GM12878 (cell line): ENCODE measurements around the gene AGPAT4. TPM values are rescaled to one million over a fixed set of nuclear protein-coding genes. Genes with fewer than 3 reads are reported as not detected.

Experiments
- ATAC-seq: fragments of 200-7000 bp; cut with Tn5 transposase; 3 replicates; pipeline ENCODE4 v1.9.1; 2020; ENCODE audit warnings: mild to moderate bottlenecking, moderate library complexity
- BruUV-seq: library from RNA; stranded (reverse); fragments of 400-500 nt; replicated peaks from 2 replicates; lab custom pipeline; 2021; lab: Mats Ljungman, UMichigan
- CTCF ChIA-PET: fragments of 300-600 bp; sonication (Branson Sonifier 250); formaldehyde crosslinking; extraction: SDS; loops from one replicate; lab custom pipeline; 2021; ENCODE audit warnings: inconsistent platforms; lab: Yijun Ruan, JAX
- POLR2A ChIA-PET: fragments of 350-600 bp; formaldehyde crosslinking; extraction: SDS; loops from one replicate; lab custom pipeline; 2021; ENCODE audit warnings: inconsistent platforms; lab: Charles Lee
- RAD21 ChIA-PET: fragments of 300-600 bp; sonication (Branson Sonifier 250); formaldehyde crosslinking; loops from one replicate; lab custom pipeline; 2023; ENCODE audit warnings: antibody characterized with exemption; ENCODE audit not compliant: unreplicated experiment; lab: Charles Lee
- SMC1A ChIA-PET: fragments of 300-600 bp; sonication (Branson Sonifier 250); formaldehyde crosslinking; loops from one replicate; lab custom pipeline; 2023; ENCODE audit not compliant: unreplicated experiment, uncharacterized antibody; lab: Charles Lee
- DNase-seq: peaks from one replicate; pipeline ENCODE4 v3.0.0-alpha.2; 2011; ENCODE audit warnings: low read depth, low spot score
- FAIRE-seq: peaks from 3 replicates; lab custom pipeline; 2011; peaks lifted over from hg19 to GRCh38; lab: Jason Lieb, UNC
- H2AFZ ChIP-seq: 2 replicates; pipeline ENCODE4 v1.6.0; 2011; ENCODE audit warnings: low read depth, low read length, control low read depth; ENCODE audit not compliant: control insufficient read depth
- H3K27ac ChIP-seq: 2 replicates; pipeline ENCODE4 v1.5.1; 2011; ENCODE audit warnings: control low read depth; ENCODE audit not compliant: control insufficient read depth, insufficient read depth
- H3K27me3 ChIP-seq, 2 experiments: replicated peaks in 1 of 2; 2 replicates each; pipeline versions ENCODE4 v1.6.0 to v1.6.1; 2011; ENCODE audit warnings: low read length in 1 of 2; ENCODE audit not compliant: control insufficient read depth in 2 of 2, insufficient read depth in 2 of 2
- H3K36me3 ChIP-seq, 2 experiments: 2 replicates each; pipeline ENCODE4 v1.5.1; 2011; ENCODE audit warnings: low read length in 1 of 2; ENCODE audit not compliant: control insufficient read depth in 2 of 2, insufficient read depth in 2 of 2
- H3K4me1 ChIP-seq: 2 replicates; pipeline ENCODE4 v1.6.1; 2011; ENCODE audit warnings: mild to moderate bottlenecking, low read length, moderate library complexity, mixed read lengths; ENCODE audit not compliant: control insufficient read depth, insufficient read depth
- H3K4me2 ChIP-seq: 2 replicates; pipeline ENCODE4 v1.6.0; 2011; ENCODE audit warnings: control low read depth; ENCODE audit not compliant: control insufficient read depth, insufficient read depth
- H3K4me3 ChIP-seq: fragments of 200-600 bp; sonication (generic); 2 replicates; pipeline ENCODE4 v1.5.1; 2016
- H3K79me2 ChIP-seq: 2 replicates; pipeline ENCODE4 v1.6.0; 2011; ENCODE audit warnings: low read length; ENCODE audit not compliant: control insufficient read depth, insufficient read depth
- H3K9ac ChIP-seq: 2 replicates; pipeline ENCODE4 v1.8.0; 2011; ENCODE audit warnings: low read length, control low read depth, mixed read lengths; ENCODE audit not compliant: control insufficient read depth, insufficient read depth
- H3K9me3 ChIP-seq: replicated peaks from 3 replicates; pipeline ENCODE4 v1.5.1; 2011; ENCODE audit warnings: mild to moderate bottlenecking, low read length; ENCODE audit not compliant: control insufficient read depth, insufficient read depth
- H4K20me1 ChIP-seq: 2 replicates; pipeline ENCODE4 v1.6.0; 2011; ENCODE audit not compliant: control insufficient read depth, insufficient read depth
- CEBPB ChIP-seq, 2 experiments: fragments of 150-350 bp in 1 of 2; IDR thresholded peaks; 2 replicates each; pipeline ENCODE4 v1.6.1; 2012 to 2014; ENCODE audit warnings: low read depth in 2 of 2, low read length in 2 of 2, borderline replicate concordance in 1 of 2, inconsistent platforms in 1 of 2
- CTCF ChIP-seq, 3 experiments: IDR thresholded peaks in 2 of 3; conservative IDR thresholded peaks in 1 of 3; 2 replicates each; pipeline ENCODE4 v1.5.1; 2011; ENCODE audit warnings: low read depth in 3 of 3, low read length in 3 of 3, mild to moderate bottlenecking in 3 of 3, control low read depth in 2 of 3, moderate library complexity in 2 of 3, inconsistent platforms in 1 of 3, mixed read lengths in 1 of 3; ENCODE audit not compliant: control insufficient read depth in 2 of 3, insufficient read depth in 1 of 3; ENCODE audit errors: extremely low read depth in 1 of 3
- EGR1 ChIP-seq, 2 experiments: IDR thresholded peaks; 1 replicate in 1 of 2; 2 replicates in 1 of 2; pipeline ENCODE4 v1.6.1; 2011 to 2012; ENCODE audit warnings: low read depth in 2 of 2, low read length in 2 of 2, borderline replicate concordance in 1 of 2, mild to moderate bottlenecking in 1 of 2, moderate library complexity in 1 of 2
- IRF5 ChIP-seq: fragments of 450-650 bp; IDR thresholded peaks from 2 replicates; pipeline ENCODE4 v1.6.1; 2017; ENCODE audit warnings: borderline replicate concordance
- MXI1 ChIP-seq: fragments of 150-350 bp; IDR thresholded peaks from 2 replicates; pipeline ENCODE4 v1.6.1; 2011; ENCODE audit warnings: low read depth, mild to moderate bottlenecking, inconsistent platforms, low read length, improper control_type of control experiment
- MYC ChIP-seq: IDR thresholded peaks from 2 replicates; pipeline ENCODE4 v1.6.1; 2011; ENCODE audit warnings: mild to moderate bottlenecking, low read length, moderate library complexity, inconsistent platforms; ENCODE audit not compliant: insufficient read depth, insufficient replicate concordance, insufficient read length, severe bottlenecking
- POLR2AphosphoS5 ChIP-seq: IDR thresholded peaks from 2 replicates; pipeline ENCODE4 v1.6.1; 2011; ENCODE audit warnings: mild to moderate bottlenecking, low read length, inconsistent platforms
- RB1 ChIP-seq: fragments of 450-650 bp; formaldehyde crosslinking; IDR thresholded peaks from 2 replicates; pipeline ENCODE4 v1.6.1; 2017; ENCODE audit warnings: mild to moderate bottlenecking, borderline replicate concordance
- RCOR1 ChIP-seq: conservative IDR thresholded peaks from 2 replicates; pipeline ENCODE4 v1.6.1; 2012; ENCODE audit warnings: low read depth, low read length, improper control_type of control experiment
- SMAD1 ChIP-seq: fragments of 450-650 bp; IDR thresholded peaks from 2 replicates; pipeline ENCODE4 v1.6.1; 2018; ENCODE audit warnings: mild to moderate bottlenecking, low read depth; ENCODE audit not compliant: partially characterized antibody
- SUPT20H ChIP-seq: IDR thresholded peaks from 2 replicates; pipeline ENCODE4 v1.6.1; 2011; ENCODE audit warnings: low read depth, mild to moderate bottlenecking, low read length, moderate library complexity, borderline replicate concordance; ENCODE audit not compliant: control insufficient read depth
- TARDBP ChIP-seq: IDR thresholded peaks from 2 replicates; pipeline ENCODE4 v1.6.1; 2016; ENCODE audit warnings: borderline replicate concordance
- TCF12 ChIP-seq: IDR thresholded peaks from 2 replicates; pipeline ENCODE4 v1.6.1; 2011; ENCODE audit warnings: low read depth, mild to moderate bottlenecking, low read length
- ZNF24 ChIP-seq: fragments of 450-650 bp; IDR thresholded peaks from 2 replicates; pipeline ENCODE4 v1.6.1; 2017; ENCODE audit warnings: antibody characterized with exemption, mild to moderate bottlenecking
- ZZZ3 ChIP-seq: IDR thresholded peaks from 2 replicates; pipeline ENCODE4 v1.6.1; 2011; ENCODE audit warnings: low read depth; ENCODE audit not compliant: control insufficient read depth, insufficient read length
- WGBS: methylation state at CpG from one replicate; pipeline ENCODE4 v1.1.6; 2016; ENCODE audit warnings: low lambda C conversion rate; ENCODE audit not compliant: insufficient replicate concordance, insufficient coverage; ENCODE audit errors: missing lambda C conversion rate; 5-methylcytosine and 5-hydroxymethylcytosine counted together
- in situ Hi-C: fragments of 300-500 bp; cut with MboI; formaldehyde crosslinking; loops from 9 replicates; pipeline ENCODE4 v1.14.3; 2018; ENCODE audit warnings: mixed read lengths
- intact Hi-C: fragments of 100-400 bp; cut with micrococcal nuclease; formaldehyde crosslinking; loops from one replicate; pipeline ENCODE4 v1.14.2; 2022; ENCODE audit not compliant: unreplicated experiment
- polyA plus RNA-seq, 11 experiments: library from polyadenylated mRNA; depleted of rRNA in 4 of 11; unstranded in 6 of 11; stranded (reverse) in 5 of 11; fragments of >200 nt; fragmentation: Nextera tagmentation in 4 of 11; fragmentation: Illumina TruSeq in 1 of 11; extraction: Ambion mirVana in 4 of 11; extraction: Trizol in 1 of 11; gene quantifications; 1 replicate in 1 of 11; 2 replicates in 10 of 11; pipeline versions ENCODE4 v1.2.1 to v1.2.3, GENCODE V29; 2011 to 2016; ENCODE audit warnings: inconsistent platforms in 2 of 11, missing spikeins in 2 of 11, low read depth in 1 of 11
- total RNA-seq, 4 experiments: library from RNA; depleted of rRNA in 3 of 4; stranded (reverse); fragments of >200 nt in 3 of 4; fragmentation: Illumina TruSeq in 1 of 4; extraction: Trizol in 1 of 4; gene quantifications; 2 replicates each; pipeline versions ENCODE4 v1.2.1 to v1.2.3, GENCODE V29; 2013 to 2021

The AGPAT4 gene
- total and polyA plus RNA-seq, 10 of the 15 experiments (the other 5 are each of a cell fraction or from before 2014, with no cell fraction given), result 0.34 to 2.2 (median 1.3) TPM

- Histone ChIP-seq H2AFZ (no peak overlapping the region), H3K4me2 (no peak overlapping the region), H3K4me1 (no peaks in the 10 kb centered on the region), H3K9ac (no peak overlapping the region), H3K27ac (no peak overlapping the region), H3K79me2 (no peaks in the 10 kb centered on the region), H3K4me3 (no peak overlapping the region), H3K9me3 (no peaks in the 10 kb centered on the region), H3K36me3 (no peaks in the 10 kb centered on the region), H3K27me3 (no peaks in the 10 kb centered on the region), H4K20me1 (no peaks in the 10 kb centered on the region)
- DNase-seq (no peak), ATAC-seq (no peak), FAIRE-seq (no peak)
- in situ Hi-C loops, result no loop called here
- BruUV-seq, result no TSS peak
- TF ChIP-seq RCOR1, result no peak
- no peak for TF ChIP-seq RB1
- no peak for TF ChIP-seq SMAD1
- no peak for TF ChIP-seq ZNF24
- no peak for TF ChIP-seq POLR2AphosphoS5
- ChIA-PET RAD21 (no interaction called here), CTCF (no interaction called here), SMC1A (no interaction called here), POLR2A (no interaction called here)
- 44% methylated on average over 8 of the region's 8 CpGs for WGBS
- intact Hi-C loops, result no loop called here
Measured at GRCh38 chr6:161264181-161264580, 9.7 kb downstream of the AGPAT4 start.

- Histone ChIP-seq H4K20me1 (no peaks in the 10 kb centered on the region), H3K9me3 (no peaks in the 10 kb centered on the region), H3K4me2 (no peak overlapping the region), H3K27me3 (no peaks in the 10 kb centered on the region), H3K9ac (no peak overlapping the region), H3K4me3 (no peak overlapping the region), H3K27ac (no peak overlapping the region), H3K4me1 (no peaks in the 10 kb centered on the region), H3K36me3 (no peaks in the 10 kb centered on the region), H3K79me2 (no peaks in the 10 kb centered on the region), H2AFZ (no peak overlapping the region)
- ChIA-PET POLR2A (no interaction called here), CTCF (interaction anchor here (0.6 kb wide), 1 partner anchor 12 kb away, joined by 4 read pairs; the partner anchor contains the start of gene AGPAT4), RAD21 (no interaction called here), SMC1A (interaction anchor here (1.0 kb wide), 1 partner anchor 26 kb away, joined by 3 read pairs; no protein-coding TSS in a partner anchor)
- intact Hi-C loops, result no loop called here
- FAIRE-seq (no peak), DNase-seq (no peak), ATAC-seq (no peak)
- in situ Hi-C loops, result no loop called here
- WGBS, result 70% methylated on average over 3 of the region's 3 CpGs
- no TSS peak for BruUV-seq
- TF ChIP-seq TCF12 (no peak), SUPT20H (no peak), ZZZ3 (no peak), EGR1 (IDR thresholded peaks at IDR 0.05; ENCODE audit: borderline replicate concordance in 1 of 2, low read depth in 2 of 2, low read length in 2 of 2) (no peak), IRF5 (no peak), MXI1 (no peak), MYC (no peak), CEBPB (IDR thresholded peaks at IDR 0.05; ENCODE audit: borderline replicate concordance in 1 of 2, low read depth in 2 of 2, low read length in 2 of 2) (no peak), TARDBP (no peak), CTCF (IDR thresholded peaks at IDR 0.05 in 2 of 3, conservative IDR thresholded peaks at IDR 0.05 in 1 of 3; ENCODE audit: control insufficient read depth in 2 of 3, extremely low read depth in 1 of 3, insufficient read depth in 1 of 3, low read depth in 3 of 3, low read length in 3 of 3) (no peak)
Measured at GRCh38 chr6:161261816-161262215, 12.0 kb downstream of the AGPAT4 start.
